NK-92 treated with Interleukin-12 subunit alpha and Interleukin-12 subunit beta, amount 100 ng/mL, for 24 hours (cell line): ENCODE results near the gene ANAPC5.
"Not testable (repeated sequence)": the region's sequence is repeated elsewhere in the genome, so short reads cannot be mapped to it uniquely, and the experiment has no call there.

Source experiments
- DNase-seq: peaks from one replicate; lab custom pipeline; 2025; lab: John Stamatoyannopoulos, UW

Gene ANAPC5

GRCh38 chr12:121284551-121285390 lies 67.4 kb downstream of the ANAPC5 start:
- no peak for DNase-seq

DNA sequence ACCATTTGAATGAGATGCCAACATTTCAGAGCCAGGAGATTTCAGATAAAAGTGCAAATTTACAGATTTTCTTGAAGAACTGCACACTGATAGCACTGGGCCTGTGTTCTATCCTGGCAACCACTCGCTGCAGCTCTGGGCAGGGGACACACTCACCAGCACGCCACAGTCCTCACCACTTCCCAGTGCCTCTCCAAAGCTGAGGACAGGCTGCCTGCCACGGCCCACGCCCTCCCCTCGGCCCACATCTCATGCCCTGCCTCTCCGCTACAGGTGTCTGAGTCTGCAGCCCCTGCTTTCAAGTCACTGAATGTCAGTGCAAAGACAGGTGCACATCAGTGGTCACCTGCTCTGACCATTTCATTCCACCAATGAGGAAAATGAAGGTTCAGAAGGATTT lies 68.4 kb downstream of the ANAPC5 start:
- DNase-seq: no peak

- no peak for DNase-seq
Measured at GRCh38 chr12:121283388-121283787, 68.8 kb downstream of the ANAPC5 start.

GRCh38 chr12:121282910-121283309 lies 69.3 kb downstream of the ANAPC5 start:
- not testable (repeated sequence) for DNase-seq

DNA sequence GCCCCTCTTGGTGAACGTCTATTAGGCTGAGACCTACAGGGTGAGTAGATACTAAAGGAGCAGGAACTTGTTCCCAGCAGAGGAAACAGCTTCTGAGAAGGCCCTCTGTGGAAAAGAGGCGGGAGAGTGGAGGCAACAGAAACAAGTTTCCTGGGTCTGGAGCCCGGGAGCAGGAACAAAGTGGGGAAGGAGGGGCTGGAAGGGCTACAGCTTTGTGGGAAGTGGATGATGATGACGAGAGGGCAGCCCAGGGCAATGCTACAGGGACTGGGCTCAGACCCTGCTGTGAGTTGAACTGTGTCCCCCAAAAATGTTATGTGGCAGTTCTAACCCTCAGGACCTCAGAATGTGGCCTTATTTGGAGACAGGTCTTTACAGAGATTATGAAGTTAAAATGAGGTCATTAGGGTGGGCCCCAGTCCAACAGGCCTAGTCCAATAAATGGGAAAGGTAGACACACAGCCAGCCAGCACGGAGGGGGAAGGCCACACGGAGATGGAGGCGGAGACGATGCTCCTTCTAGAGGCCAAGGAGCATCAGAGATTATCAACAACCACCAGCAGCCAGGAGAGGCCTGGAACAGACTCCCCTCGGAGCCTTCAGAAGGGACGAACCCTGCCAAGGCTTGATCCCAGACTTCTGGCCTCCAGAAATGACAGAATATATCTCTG lies 70.0 kb downstream of the ANAPC5 start:
- no peak for DNase-seq

DNA sequence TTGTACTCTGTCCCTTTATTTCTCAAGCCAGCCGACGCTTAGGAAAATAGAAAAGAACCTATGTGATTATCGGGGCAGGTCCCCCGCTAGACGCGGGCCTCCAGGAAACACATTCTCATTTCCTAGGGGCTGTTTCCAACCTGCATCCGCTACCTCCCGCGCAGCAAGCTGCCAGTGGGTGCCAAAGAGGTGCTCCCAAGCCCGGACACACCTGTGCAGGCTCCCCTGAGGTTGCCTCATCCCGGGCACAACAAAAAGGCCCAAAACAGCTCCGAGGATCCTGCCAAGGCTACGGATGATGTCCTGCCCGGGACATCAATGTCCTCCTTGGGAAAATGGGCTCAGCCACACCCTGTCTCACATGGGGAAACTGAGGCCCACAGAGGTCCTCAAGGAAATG lies 71.1 kb downstream of the ANAPC5 start:
- DNase-seq: not testable (repeated sequence)

GRCh38 chr12:121280531-121280930 lies 71.7 kb downstream of the ANAPC5 start:
- DNase-seq: not testable (repeated sequence)

DNA sequence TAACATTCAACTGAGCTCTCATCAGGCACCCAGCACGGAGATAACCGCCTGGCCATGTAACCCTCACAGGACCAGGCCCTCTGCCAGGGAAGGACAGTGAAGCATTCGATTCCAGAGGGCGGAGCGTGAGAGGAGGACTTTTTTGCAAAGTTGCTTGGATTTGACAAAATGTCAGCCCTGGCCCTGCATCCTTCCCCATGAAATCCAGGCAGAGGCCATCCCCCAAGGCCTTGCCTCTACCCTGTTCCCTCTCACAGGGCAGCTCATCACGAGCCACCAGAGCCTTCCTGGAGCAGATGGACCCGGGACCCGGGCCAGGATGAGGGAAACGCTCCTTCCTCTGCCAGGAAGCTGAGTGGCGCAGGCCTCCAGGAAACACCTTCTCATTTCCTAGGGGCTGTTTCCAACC lies 72.7 kb downstream of the ANAPC5 start:
- no peak for DNase-seq

GRCh38 chr12:121279071-121279375 lies 73.2 kb downstream of the ANAPC5 start:
- DNase-seq: no peak

DNA sequence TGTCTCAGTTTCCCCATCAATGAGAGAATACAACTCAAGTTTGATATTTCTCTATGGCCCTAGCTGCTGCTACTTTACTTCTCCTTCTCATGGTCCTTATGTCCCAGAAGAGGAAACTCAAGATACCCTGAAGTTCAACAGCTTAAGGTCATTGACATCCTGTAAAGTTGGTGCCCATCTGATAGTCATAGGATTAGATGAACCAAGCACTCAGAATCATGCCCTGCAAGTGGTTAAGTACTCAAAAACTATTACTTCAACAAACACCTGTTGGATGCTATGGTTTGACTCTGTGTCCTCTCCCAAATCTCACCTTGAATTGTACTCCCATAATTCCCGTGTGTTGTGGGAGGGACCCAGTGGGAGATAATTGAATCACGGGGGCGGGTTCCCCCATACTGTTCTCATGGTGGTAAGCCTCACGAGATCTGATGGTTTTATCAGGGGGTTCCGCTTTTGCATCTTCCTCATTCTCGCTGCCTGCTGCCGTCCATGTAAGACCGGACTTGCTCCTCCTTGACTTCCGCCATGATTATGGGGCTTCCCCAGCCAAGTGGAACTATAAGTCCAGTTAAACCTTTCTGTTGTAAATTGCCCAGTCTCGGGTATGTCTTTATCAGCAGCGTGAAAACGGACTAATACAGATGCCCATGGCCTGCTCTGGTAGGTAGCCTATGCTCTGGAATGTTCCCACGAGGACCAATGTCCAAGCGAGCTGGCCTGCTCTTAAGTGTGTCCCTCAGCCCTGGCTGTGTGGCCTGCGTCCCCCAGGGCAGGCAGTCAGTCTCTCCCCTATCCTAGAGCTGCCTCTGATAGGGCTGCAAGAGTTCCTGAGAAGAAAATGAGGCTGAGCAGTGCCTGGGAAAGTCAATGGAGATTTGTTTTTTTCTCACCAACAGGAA lies 73.8 kb downstream of the ANAPC5 start:
- no peak for DNase-seq

DNA sequence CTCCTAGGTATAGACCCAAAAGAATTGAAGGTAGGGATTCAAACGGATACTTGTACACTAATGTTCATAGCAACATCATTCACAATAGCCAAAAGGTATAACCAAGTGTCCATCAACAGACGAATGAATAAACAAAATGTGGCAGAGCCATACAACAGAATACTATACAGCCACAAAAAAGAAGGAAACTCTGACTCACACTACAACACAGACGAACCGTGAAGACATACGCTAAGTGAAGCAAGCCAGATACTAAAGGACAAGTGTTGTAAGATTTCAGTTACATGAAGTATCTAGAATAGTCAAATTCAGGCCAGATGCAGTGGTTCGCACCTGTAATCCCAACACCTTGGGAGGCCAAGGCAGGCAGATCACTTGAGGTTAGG lies 74.8 kb downstream of the ANAPC5 start:
- no peak for DNase-seq

DNA sequence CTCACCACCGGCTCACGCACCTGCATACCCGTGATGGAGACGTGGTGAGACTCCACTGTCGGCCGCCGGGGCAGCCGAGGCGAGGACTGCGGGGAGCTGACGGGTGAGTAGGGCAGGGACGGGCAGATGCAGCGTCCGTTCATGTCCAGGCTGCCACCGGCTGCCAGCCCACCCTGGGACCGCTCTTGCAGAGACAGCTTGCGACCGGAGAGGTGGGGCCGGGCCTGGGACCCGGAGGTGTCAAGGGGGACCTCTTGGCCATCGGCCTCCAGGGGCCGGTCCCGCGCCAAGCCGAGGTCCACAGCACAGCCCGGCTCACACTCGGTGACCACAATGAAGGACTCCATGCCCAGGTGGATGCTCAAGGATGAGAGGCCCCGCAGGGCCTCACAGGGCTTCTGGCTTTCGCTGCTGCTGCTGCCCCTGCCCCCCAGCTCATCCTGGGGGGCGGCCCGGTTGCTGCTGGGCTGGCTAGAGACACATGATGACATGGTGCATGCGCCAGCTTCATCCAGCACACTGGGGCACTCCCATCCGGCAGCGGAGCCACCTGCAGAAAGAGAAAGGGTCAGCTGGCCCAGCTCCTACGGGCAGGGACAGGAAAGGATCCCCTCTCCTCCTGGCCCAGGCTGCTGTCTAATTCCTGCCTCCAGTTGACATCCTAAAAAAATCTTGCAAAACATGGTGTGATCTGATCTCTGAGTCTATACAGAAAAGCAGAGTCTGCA lies 78.0 kb downstream of the ANAPC5 start:
- DNase-seq: no peak

GRCh38 chr12:121273364-121273896 lies 78.8 kb downstream of the ANAPC5 start:
- no peak for DNase-seq

- DNase-seq: no peak
Measured at GRCh38 chr12:121267822-121268221, 84.4 kb downstream of the ANAPC5 start.

DNA sequence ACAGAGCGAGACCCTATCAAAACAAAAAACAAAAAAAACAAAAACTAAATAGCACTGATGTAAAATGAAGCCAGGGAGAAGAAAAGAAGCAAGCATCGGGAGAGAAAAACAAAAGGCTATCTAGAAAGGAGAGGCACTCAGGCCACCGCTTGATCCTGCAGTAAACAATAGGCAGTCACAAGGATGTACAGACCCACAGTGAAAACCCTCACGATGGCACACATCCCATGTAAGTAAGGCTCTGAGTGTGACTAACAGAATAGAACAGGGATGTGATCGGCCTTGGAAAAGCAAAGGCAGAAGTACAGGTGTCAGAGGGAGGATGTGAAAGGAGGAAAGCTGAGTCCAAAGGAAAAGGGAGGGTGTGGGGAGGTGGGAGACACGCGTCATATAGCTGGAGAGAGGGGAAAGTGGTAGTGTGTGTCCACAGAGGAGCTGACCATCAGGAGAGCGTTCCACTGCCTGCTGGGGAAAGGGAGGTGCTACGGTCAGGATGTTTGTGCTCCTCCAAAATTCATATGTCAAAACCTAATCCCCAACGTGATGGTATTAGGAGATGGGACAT lies 87.2 kb downstream of the ANAPC5 start:
- no peak for DNase-seq

DNA sequence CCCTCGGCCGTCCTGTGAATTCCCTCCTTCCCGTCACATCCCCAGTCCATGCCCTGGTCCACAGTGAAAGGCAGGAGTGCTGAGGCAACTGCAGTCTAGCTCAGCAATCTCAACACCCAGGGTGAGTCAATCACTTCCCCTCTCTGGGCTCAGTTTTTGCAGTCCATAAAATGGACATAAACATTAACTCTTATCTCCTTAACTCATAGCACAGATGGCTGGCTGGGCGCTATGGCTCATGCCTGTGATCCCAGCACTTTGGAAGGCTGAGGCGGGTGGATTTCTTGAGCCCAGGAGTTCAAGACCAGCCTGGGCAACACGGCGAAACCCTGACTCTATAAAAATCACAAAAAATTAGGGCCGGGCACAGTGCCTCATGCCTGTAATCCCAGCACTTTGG lies 88.1 kb downstream of the ANAPC5 start:
- no peak for DNase-seq

- DNase-seq: no peak
Measured at GRCh38 chr12:121263206-121263935, 88.8 kb downstream of the ANAPC5 start.

DNA sequence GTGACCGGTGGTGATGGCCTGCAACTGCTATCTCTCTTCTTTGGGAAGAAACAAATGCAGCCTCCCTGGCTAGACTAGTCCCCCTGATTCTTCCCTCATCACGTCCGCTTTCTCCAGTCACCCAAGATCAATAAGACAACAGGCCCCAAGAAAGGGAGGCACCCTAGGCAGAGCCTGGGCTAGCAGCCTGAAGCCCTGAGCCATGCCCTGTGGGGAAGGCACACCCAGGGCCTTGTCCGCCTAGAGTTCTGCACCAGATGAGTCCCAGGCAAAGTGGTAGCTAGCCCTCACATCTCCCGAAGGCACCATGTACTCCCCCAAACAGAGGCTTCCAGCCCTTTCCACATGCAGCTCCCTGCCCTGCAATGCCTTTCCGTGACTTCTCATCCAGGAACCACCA lies 90.8 kb downstream of the ANAPC5 start:
- DNase-seq: no peak

GRCh38 chr12:121260091-121260490 lies 92.1 kb downstream of the ANAPC5 start:
- DNase-seq: no peak

DNA sequence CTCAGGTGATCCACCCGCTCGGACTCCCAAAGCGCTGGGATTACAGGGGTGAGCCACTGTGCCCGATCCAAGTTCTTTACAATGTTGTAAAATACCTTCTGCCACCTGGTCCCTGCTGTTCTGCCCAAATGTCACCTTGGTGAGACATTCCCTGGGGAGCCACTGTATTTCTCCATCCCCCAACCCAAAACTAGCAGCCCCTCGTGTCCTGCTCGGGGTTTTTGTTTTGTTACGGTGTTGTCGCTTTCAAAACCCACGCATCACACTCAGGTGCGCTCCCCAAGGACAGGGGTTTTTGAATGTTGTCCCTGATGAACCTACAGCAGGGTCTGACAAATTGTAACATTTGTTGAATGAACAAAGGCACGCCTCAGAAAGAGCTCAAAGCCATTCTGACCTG lies 93.1 kb downstream of the ANAPC5 start:
- DNase-seq: no peak
